GM23338 (cell line): ENCODE data around the gene CYB561D2. TPM values are rescaled to one million over a fixed set of nuclear protein-coding genes. Genes with fewer than 3 reads are reported as not detected.
A peak's percentile ranks its signal among the peaks of the same experiment; 100 is the strongest.

ENCODE experiments used
- ATAC-seq: fragments of 200-7000 bp; cut with Tn5 transposase; 3 replicates; pipeline ENCODE4 v1.9.1; 2020
- DNase-seq: peaks from one replicate; pipeline ENCODE4 v3.0.0-alpha.2; 2015; ENCODE audit warnings: low spot score
- H2AFZ ChIP-seq: fragments of 200-600 bp; sonication (generic); 2 replicates; pipeline ENCODE4 v1.8.0; 2016; ENCODE audit warnings: antibody characterized with exemption, mild to moderate bottlenecking, moderate library complexity
- H3F3A ChIP-seq: fragments of 200-600 bp; sonication (generic); replicated peaks from 2 replicates; pipeline ENCODE4 v1.8.0; 2017; ENCODE audit warnings: antibody characterized with exemption, mixed run types, low read depth
- H3K27ac ChIP-seq: fragments of 200-600 bp; sonication (generic); 2 replicates; pipeline ENCODE4 v1.6.1; 2016; ENCODE audit warnings: low read depth
- H3K27me3 ChIP-seq: fragments of 200-600 bp; sonication (generic); 2 replicates; pipeline ENCODE4 v1.8.0; 2016; ENCODE audit warnings: mild to moderate bottlenecking, mixed run types, moderate library complexity; ENCODE audit not compliant: insufficient read depth
- H3K36me3 ChIP-seq: fragments of 200-600 bp; sonication (generic); 2 replicates; pipeline ENCODE4 v1.8.0; 2016; ENCODE audit warnings: mild to moderate bottlenecking; ENCODE audit not compliant: insufficient read depth
- H3K4me1 ChIP-seq: fragments of 200-600 bp; sonication (generic); 2 replicates; pipeline ENCODE4 v1.8.0; 2016; ENCODE audit warnings: mild to moderate bottlenecking, moderate library complexity; ENCODE audit not compliant: insufficient read depth
- H3K4me2 ChIP-seq: fragments of 200-600 bp; sonication (generic); 2 replicates; pipeline ENCODE4 v1.7.1; 2017; ENCODE audit warnings: mixed run types
- H3K4me3 ChIP-seq: fragments of 200-600 bp; sonication (generic); 2 replicates; pipeline ENCODE4 v1.6.1; 2016; ENCODE audit warnings: mixed run types
- H3K79me2 ChIP-seq: fragments of 200-600 bp; sonication (generic); replicated peaks from 2 replicates; pipeline ENCODE4 v1.8.0; 2017; ENCODE audit warnings: mild to moderate bottlenecking; ENCODE audit not compliant: insufficient read depth
- H3K9me2 ChIP-seq: fragments of 200-600 bp; sonication (generic); 2 replicates; pipeline ENCODE4 v1.8.0; 2017; ENCODE audit not compliant: insufficient read depth
- H4K20me1 ChIP-seq: fragments of 200-600 bp; sonication (generic); replicated peaks from 2 replicates; pipeline ENCODE4 v1.8.0; 2017; ENCODE audit warnings: mild to moderate bottlenecking; ENCODE audit not compliant: insufficient read depth
- H3K27ac Mint-ChIP-seq: 2 replicates; pipeline ENCODE4 v1.8.0; 2020; ENCODE audit warnings: inconsistent platforms, mild to moderate bottlenecking, moderate library complexity, mixed read lengths
- H3K27me3 Mint-ChIP-seq: 3 replicates; pipeline ENCODE4 v1.8.0; 2022; ENCODE audit warnings: low read depth, mild to moderate bottlenecking, moderate library complexity, mixed read lengths, inconsistent platforms; ENCODE audit not compliant: insufficient read depth, poor library complexity
- H3K36me3 Mint-ChIP-seq: 3 replicates; pipeline ENCODE4 v1.8.0; 2021; ENCODE audit warnings: low read depth, mild to moderate bottlenecking, inconsistent platforms, moderate library complexity, mixed read lengths
- H3K4me1 Mint-ChIP-seq: 3 replicates; pipeline ENCODE4 v1.8.0; 2020; ENCODE audit warnings: mild to moderate bottlenecking, inconsistent platforms, mixed read lengths
- H3K4me3 Mint-ChIP-seq: 3 replicates; pipeline ENCODE4 v1.8.0; 2021; ENCODE audit warnings: moderate library complexity, mild to moderate bottlenecking, inconsistent platforms, mixed read lengths
- H3K9me3 Mint-ChIP-seq: 3 replicates; pipeline ENCODE4 v1.8.0; 2020; ENCODE audit warnings: moderate library complexity, mild to moderate bottlenecking, inconsistent platforms, mixed read lengths
- CREB1 ChIP-seq: fragments of 250-450 bp; sonication (Bioruptor Pico); IDR thresholded peaks from 2 replicates; pipeline ENCODE4 v1.5.0; 2020; ENCODE audit warnings: low read depth, mild to moderate bottlenecking, moderate library complexity
- CTCF ChIP-seq, 2 experiments: fragments of 200-600 bp in 1 of 2; sonication (generic) in 1 of 2; conservative IDR thresholded peaks; 2 replicates each; pipeline versions ENCODE4 v1.5.1 to v1.6.1; 2016 to 2017; ENCODE audit warnings: antibody characterized with exemption in 2 of 2, low read depth in 2 of 2, mild to moderate bottlenecking in 2 of 2, moderate library complexity in 1 of 2
- ETS1 ChIP-seq: IDR thresholded peaks from 2 replicates; pipeline ENCODE4 v1.6.1; 2016; ENCODE audit warnings: antibody characterized with exemption
- EZH2phosphoT487 ChIP-seq: fragments of 200-600 bp; sonication (generic); IDR thresholded peaks from one replicate; pipeline ENCODE4 v1.8.1; 2018; ENCODE audit warnings: antibody characterized with exemption; ENCODE audit not compliant: unreplicated experiment
- JUNB ChIP-seq: IDR thresholded peaks from one replicate; pipeline ENCODE4 v1.6.1; 2016; ENCODE audit warnings: antibody characterized with exemption; ENCODE audit not compliant: unreplicated experiment
- NANOG ChIP-seq: IDR thresholded peaks from 2 replicates; pipeline ENCODE4 v1.6.1; 2016; ENCODE audit warnings: antibody characterized with exemption, borderline replicate concordance
- POLR2AphosphoS5 ChIP-seq: IDR thresholded peaks from 2 replicates; pipeline ENCODE4 v1.6.1; 2016; ENCODE audit warnings: antibody characterized with exemption, low read depth
- STAT1 ChIP-seq: IDR thresholded peaks from one replicate; pipeline ENCODE4 v1.6.1; 2016; ENCODE audit warnings: antibody characterized with exemption; ENCODE audit not compliant: unreplicated experiment
- ZNF114 ChIP-seq: fragments of 250-450 bp; sonication (Bioruptor Pico); IDR thresholded peaks from 2 replicates; pipeline ENCODE4 v1.5.0; 2020; ENCODE audit warnings: mild to moderate bottlenecking, moderate library complexity
- ZNF462 ChIP-seq: fragments of 250-450 bp; sonication (Bioruptor Pico); IDR thresholded peaks from 2 replicates; pipeline ENCODE4 v1.5.0; 2020; ENCODE audit warnings: mild to moderate bottlenecking, moderate library complexity
- polyA plus RNA-seq: library from polyadenylated mRNA; unstranded; fragments of >200 nt; fragmentation: Nextera tagmentation; extraction: Ambion mirVana; gene quantifications from 2 replicates; pipeline ENCODE4 v1.2.1, GENCODE V29; 2016
- total RNA-seq: library from RNA; depleted of rRNA; stranded (reverse); fragments of >200 nt; shearing (Covaris generic); gene quantifications from 2 replicates; pipeline ENCODE4 v1.2.3, GENCODE V29; 2014

CYB561D2 gene
- total and polyA plus RNA-seq, 2 experiments from 2014 or later = 10.1 to 18.2 TPM

- Histone ChIP-seq H3K27me3 (peaks cover 11% of the 10 kb centered on the region; the same call in 1 of the 2 replicates), H3K36me3 (no peaks in the 10 kb centered on the region), H3K27ac (no peak overlapping the region), H3K4me2 (peak overlapping the region; percentile 72), H4K20me1 (peaks cover 24% of the 10 kb centered on the region), H3K4me1 (peaks cover 10% of the 10 kb centered on the region; the same call in 1 of the 2 replicates), H3K9me2 (no peaks in the 10 kb centered on the region), H2AFZ (peak overlapping the region; percentile 93), H3F3A (no peaks in the 10 kb centered on the region), H3K4me3 (peak overlapping the region; percentile 75), H3K79me2 (peaks cover 21% of the 10 kb centered on the region)
- Mint-ChIP-seq H3K27me3 (peaks cover 18% of the 10 kb centered on the region), H3K36me3 (peaks cover 2% of the 10 kb centered on the region; the same call in 1 of the 3 replicates), H3K4me1 (peaks cover 22% of the 10 kb centered on the region), H3K9me3 (no peaks in the 10 kb centered on the region; the same call in 2 of the 3 replicates), H3K4me3 (peak overlapping the region; percentile 93), H3K27ac (no peak overlapping the region)
- DNase-seq = no peak
- peak; percentile 14; the same call in 1 of the 2 replicates for TF ChIP-seq POLR2AphosphoS5
- no peak for TF ChIP-seq ZNF462 (CRISPR knock-in tag)
- peak; percentile 1 for ATAC-seq
Measured at GRCh38 chr3:50359760-50360110, 9.1 kb downstream of the CYB561D2 start.

- H2AFZ ChIP-seq = peak overlapping the region; percentile 76
- TF ChIP-seq EZH2phosphoT487 (no peak), ZNF114 (no peak), STAT1 (no peak), ETS1 (no peak), CTCF (conservative IDR thresholded peaks at IDR 0.05; ENCODE audit: low read depth in 2 of 2) (no peak), NANOG (no peak), POLR2AphosphoS5 (no peak), CREB1 (CRISPR knock-in tag) (no peak), JUNB (no peak)
Measured at GRCh38 chr3:50364573-50365079, 14.0 kb downstream of the CYB561D2 start.

More at GRCh38 chr3:50364573-50365079, 14.0 kb downstream of the CYB561D2 start:
- peaks cover 11% of the 10 kb centered on the region; the same call in 1 of the 2 replicates for H3K27me3 ChIP-seq
- 0 out of 2 replicates have a peak, but pooled peaks cover 5% of the 10 kb centered on the region for H3F3A ChIP-seq
- H3K27ac ChIP-seq = no peak overlapping the region
- no peaks in the 10 kb centered on the region for H3K4me1 ChIP-seq
- H3K36me3 Mint-ChIP-seq = no peaks in the 10 kb centered on the region
- no peaks in the 10 kb centered on the region; the same call in 2 of the 3 replicates for H3K9me3 Mint-ChIP-seq
- H3K27ac Mint-ChIP-seq = no peak overlapping the region
- H3K36me3 ChIP-seq = no peaks in the 10 kb centered on the region
- peak; percentile 75 for DNase-seq
- ATAC-seq = peak; percentile 61
- H3K79me2 ChIP-seq = no peaks in the 10 kb centered on the region
- no peaks in the 10 kb centered on the region for H3K9me2 ChIP-seq
- H4K20me1 ChIP-seq = no peaks in the 10 kb centered on the region
- peaks cover 20% of the 10 kb centered on the region for H3K27me3 Mint-ChIP-seq
- peaks cover 9% of the 10 kb centered on the region; the same call in 2 of the 3 replicates for H3K4me1 Mint-ChIP-seq
- H3K4me3 ChIP-seq = peak overlapping the region; percentile 78
- H3K4me2 ChIP-seq = peak overlapping the region; percentile 81
- peak overlapping the region; percentile 77 for H3K4me3 Mint-ChIP-seq
